GM21723 (cell line): ENCODE measurements around the gene PEX7.
"Not testable (repeated sequence)": the region's sequence is repeated elsewhere in the genome, so short reads cannot be mapped to it uniquely, and the experiment has no call there.

Experiments
- ATAC-seq: cut with Tn5 transposase; IDR thresholded peaks from one replicate; pipeline ENCODE4 v1.9.1; 2021; ENCODE audit warnings: mild to moderate bottlenecking, moderate library complexity; ENCODE audit not compliant: unreplicated experiment

The PEX7 gene, protein sequence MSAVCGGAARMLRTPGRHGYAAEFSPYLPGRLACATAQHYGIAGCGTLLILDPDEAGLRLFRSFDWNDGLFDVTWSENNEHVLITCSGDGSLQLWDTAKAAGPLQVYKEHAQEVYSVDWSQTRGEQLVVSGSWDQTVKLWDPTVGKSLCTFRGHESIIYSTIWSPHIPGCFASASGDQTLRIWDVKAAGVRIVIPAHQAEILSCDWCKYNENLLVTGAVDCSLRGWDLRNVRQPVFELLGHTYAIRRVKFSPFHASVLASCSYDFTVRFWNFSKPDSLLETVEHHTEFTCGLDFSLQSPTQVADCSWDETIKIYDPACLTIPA

DNA sequence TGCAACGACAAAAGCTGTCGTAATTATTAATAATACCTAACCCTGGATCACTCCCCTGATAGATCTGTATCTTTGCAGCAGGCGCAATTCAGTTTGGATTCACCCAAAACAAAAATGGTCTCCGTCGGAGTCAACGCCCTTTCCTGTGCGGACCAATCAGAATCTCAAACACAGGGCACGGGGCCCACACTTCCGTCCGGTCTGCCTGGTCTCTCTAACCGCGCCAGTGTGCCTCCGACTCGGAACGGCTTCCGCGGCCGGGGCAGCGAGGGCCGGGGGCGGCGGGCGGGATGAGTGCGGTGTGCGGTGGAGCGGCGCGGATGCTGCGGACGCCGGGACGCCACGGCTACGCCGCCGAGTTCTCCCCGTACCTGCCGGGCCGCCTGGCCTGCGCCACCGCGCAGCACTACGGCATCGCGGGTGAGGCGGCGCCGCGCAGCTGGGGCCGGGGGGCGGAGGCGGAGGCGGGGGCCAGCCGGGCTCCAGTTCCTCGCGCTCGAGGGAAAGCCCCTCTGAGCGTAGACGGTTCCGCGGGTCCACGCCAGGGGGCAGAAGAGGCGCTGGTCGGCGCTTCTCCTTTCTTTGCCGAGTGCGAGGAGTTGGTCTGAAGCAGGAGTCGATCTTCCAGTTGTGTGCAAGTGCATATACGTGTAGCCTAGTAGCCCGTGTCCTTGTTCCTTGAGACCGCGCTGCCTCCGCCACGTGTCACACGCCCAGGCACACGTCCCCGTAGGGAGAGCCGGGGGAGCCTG, at the start of gene PEX7:
Gene PEX7, plus strand, starts transcription at position 217 of the 752 bp plus-strand sequence. Its CDS starts 74 bp downstream, at position 291.
- ATAC-seq = peak; percentile 97

DNA sequence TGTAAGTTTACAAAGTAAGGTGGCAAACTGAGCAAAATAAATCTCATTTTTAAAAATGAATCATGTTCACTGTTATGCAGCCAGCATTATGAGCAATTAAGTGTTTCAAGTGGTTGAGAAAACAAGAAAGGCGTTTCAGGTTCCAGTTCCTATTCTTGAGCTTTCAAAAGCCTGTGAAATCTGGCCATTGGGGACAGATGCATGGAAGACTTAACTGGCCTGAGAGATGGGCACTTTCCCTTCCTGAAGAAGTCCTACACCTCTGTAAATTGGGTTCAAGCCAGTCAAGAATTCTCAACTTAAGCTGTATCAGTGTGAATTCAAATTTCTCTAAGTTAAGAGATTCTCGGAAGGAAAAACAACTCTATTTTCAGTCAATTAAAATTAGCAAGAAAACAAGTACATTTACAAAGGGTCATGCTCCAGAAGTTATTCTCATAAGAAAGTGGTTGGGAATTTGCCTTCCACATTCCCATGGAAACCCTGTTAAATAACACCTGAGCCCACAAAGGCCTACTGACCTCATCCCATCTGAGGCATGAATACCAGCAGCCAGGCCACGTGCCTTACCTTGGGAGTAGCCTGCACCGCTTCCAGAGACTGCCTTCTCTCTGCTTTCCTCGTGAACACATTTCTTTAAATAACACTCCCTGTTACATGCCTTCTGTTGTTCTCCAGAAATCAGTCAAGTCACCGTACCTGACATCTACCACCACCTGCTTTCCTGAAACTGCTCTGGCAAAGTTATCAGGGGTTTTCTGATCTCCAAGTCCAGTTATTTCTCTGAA, 49.5 kb upstream of the PEX7 start:
- ATAC-seq = peak; percentile 75

DNA sequence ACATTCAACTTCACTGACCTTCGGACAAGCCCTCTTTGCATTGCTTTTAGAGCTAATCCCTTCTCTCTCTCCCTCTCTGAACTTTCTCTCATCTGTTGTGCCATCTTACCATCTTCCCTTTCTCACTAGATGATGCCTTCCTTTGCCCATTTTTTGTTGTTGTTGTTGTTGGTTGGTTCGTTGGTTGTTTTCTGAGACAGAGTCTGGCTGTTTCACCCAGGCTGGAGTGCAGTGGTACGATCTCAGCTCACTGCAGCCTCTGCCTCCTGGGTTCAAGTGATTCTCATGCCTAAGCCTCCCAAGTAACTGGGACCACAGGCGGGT, 49.0 kb upstream of the PEX7 start:
- no peak for ATAC-seq

DNA sequence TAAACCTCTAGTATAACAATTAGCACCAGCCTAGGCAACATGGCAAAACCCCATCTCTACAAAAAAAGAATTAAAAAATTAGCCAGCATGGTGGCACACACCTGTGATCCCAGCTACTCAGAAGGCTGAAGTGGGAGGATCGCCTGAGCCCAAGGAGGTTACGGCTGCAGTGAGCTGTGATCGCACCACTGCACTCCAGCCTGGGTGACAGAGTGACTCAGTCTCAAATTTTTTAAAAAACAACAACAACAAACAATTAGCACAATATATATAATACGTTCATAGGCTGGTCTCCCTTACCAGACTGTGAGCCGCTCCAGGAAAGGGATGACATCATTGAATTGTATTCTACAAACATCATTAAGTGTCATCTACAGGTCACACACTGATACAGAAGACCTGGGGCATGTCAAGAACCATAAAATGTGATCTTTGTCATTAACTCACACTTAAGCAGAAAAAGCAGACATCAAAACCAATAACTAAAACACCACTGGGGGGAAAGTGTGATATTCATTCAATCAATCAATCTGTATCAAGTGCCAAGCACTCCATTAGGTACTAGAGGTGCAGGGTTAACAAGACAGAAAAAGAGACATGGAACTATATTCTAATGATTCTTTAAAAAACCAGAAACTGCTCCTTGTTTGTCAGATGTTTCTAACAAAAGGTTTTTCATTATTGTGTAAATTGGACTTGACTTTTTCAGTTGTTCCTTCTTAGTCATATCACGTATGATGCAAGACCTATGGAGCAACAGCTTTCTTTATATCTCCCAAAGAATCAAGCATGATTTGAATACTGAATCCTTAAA, 48.0 kb upstream of the PEX7 start:
- no peak for ATAC-seq

DNA sequence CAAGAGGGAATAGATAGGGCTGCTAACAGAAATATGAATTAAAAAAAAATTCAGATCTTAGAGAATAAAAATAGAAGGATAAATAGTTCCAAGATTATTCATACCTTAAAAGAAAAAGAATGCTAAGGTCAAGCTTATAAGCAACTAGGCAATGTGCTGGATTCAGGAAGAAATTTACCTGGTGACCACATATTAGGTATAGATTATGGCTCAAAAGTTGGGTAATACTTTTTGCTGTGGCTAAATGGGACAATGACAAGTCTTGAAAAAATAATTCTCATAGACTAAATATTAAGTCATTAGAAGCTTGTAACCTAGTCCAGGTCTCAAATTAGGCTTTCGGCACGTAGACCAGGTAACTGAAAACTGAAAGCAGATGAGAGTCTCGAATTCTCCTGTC, 47.3 kb upstream of the PEX7 start:
- ATAC-seq = no peak

DNA sequence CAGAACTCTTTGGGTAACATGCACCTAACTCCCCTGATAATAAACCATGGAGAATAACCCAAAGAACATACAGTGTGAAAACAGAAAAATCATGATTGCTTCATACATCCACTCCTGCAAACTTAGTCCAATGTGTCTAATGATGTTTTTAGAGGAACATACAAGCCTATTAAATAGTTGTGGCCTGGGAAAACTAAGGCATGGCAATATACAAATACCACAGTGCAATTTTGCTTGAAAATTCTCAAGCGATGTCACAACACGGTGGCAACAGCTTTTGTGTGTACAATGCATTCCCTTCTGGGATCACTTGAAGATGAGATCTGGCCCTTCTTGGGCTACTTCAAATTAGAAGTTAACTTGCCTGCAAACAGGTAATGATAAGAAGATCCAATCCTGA, 46.8 kb upstream of the PEX7 start:
- ATAC-seq = no peak

DNA sequence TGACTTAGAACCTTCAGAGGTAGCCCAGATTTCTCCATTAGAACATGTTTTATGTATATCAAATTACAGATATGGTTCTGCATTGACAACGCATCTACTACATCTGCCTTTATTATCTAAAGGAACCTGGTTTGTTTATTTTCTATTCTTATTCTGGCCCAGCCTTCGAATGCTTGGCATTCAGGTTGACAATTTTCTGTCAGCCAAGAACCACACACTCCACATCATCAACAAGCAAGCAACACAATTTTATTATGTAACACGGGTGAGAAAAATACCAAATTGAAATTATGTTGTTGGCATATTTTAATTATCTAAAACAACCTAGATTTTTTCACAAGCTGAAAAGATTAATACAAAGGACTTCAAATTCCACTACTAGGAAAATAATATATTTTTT, 44.7 kb upstream of the PEX7 start:
- no peak for ATAC-seq

DNA sequence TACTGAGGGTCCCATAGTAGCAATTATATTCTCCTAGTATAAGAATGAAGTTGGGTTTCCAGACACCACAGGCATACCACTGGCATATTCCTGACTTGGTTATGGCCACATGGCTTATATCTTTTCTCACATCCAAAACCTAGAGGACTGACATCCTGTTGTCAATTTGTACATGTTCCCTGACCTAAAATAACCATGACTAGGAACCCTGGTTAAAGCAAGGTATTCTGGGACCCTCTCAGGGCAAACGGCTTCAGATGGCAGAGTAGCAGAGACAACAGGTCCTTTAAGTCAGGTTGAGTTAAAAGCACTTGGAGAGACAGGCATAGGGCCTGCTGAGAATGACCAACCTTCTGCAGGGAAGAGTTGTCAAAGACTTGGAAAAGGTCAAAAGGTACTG, 42.7 kb upstream of the PEX7 start:
- no peak for ATAC-seq

DNA sequence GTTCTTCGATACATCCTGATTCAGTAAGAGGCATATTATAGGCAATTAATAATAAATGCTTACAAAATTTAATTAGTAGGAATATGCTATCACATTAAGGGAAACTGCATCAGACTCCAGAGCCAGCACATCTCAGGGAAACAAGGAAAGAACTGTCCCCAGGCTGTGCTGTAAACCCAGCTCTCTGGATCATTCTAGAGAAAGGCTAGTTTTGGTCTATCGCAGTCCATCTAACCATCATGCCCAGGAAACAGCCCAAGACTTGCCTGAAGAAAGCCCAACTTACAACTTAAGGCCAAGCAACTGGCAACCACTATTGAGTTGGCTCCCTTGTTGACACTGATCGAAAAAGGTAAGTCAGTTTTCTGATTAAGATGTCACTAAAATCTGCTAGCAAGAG, 41.4 kb upstream of the PEX7 start:
- no peak for ATAC-seq

DNA sequence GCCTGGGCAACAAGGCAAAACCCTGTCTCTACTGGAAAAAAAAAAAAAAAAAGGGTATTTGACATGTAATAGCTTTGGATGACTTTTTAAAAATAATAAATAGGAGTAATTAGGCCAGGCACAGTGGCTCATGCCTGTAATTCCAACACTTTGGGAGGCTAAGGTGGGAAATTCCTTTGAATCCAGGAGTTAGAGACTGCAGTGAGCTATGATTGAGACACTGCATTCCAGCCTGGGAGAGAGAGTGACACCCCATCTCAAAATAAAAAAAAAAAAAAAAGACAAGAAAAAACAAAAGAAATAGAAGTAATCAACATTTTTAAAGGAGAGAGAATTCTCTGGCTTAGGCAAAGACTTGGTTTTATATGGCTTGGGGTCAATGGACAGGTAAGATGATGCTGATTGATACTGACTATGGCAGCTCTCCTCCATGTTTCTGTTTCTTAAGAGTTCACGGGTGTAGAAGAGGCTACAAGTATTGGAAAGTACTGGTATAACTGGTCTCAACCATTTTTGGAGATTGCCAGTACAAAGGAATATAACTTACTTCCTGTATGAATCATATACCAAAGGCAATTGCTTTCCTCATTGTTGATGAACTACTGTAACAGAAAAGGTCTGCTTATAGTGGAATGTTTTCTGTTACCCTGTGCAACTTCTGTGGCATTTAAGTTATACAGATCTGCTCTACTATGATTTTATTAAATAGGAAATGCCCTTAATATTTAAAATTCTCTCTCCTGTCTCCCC, 40.2 kb upstream of the PEX7 start:
- no peak for ATAC-seq

DNA sequence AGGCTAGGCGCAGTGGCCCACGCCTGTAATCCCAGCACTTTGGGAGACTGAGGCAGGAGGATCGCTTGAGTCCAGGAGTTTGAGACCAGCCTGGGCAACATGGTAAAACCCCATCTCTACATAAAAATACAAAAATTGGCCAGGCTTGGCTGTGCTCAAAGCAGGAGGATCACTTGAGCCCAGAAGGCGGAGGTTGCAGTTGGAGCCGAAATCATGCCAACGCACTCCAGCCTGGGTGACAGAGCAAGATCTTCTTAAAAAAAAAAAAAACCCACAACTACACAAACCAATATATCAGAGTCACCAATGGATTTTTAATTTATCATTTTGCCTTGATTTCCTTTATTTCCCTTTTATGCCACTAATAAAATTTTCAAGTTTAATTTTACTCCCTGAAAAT, 39.4 kb upstream of the PEX7 start:
- ATAC-seq = no peak

DNA sequence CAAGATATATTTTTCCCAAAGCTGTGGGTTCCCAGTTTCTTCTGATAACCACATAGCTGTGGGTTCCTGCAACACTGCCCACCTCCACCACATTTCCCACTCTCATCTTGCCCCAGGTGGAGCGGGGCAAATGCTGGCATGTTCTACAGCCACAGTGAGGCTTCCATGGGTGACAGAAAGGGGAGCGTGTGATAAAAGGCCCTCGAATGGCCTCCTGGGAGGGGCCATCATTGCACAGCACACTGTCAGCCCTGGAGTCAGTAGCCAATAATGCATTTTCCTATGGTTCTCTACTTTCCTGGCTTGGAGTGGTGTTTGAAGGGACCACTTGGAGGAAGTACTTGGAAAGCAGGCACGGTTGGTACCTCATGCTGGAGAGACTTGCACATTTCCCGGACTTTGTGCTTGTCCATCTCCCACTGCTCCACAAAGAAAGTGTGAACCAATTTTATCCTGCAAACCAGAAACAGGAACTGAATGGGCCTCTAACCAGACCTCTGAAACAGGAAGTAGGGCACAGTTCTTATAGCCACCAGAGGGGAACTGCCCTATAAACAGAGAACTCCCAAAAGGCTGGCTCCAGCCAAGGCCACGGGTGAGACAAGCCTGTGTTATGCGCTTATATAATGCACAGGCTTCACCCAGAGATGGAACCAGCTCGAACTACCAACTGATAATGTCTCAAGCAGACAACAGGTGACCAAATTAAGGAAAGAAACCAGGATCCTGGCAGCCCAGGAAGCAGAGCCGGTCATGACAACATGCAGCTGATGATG, 38.7 kb upstream of the PEX7 start:
- peak; percentile 59 for ATAC-seq

DNA sequence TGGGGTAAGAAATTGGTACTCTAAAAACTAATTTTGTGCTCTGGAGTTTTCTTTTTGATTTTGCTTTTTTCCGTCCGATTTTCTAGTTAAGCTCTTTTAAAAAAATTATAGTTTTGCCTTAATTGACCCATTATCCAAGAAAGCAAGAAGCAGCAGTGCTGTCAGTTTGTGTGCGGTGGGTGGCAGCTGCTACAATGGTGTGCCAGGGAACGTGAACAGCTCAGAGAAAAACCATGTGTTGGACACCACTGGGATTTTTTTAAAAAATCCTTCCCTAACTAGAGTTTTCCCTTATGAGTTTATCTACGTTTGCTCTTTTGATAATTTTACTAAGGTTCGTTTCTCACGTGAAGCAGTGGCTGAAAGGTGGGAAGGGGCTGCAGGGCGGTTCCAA, 38.1 kb upstream of the PEX7 start:
- no peak for ATAC-seq

DNA sequence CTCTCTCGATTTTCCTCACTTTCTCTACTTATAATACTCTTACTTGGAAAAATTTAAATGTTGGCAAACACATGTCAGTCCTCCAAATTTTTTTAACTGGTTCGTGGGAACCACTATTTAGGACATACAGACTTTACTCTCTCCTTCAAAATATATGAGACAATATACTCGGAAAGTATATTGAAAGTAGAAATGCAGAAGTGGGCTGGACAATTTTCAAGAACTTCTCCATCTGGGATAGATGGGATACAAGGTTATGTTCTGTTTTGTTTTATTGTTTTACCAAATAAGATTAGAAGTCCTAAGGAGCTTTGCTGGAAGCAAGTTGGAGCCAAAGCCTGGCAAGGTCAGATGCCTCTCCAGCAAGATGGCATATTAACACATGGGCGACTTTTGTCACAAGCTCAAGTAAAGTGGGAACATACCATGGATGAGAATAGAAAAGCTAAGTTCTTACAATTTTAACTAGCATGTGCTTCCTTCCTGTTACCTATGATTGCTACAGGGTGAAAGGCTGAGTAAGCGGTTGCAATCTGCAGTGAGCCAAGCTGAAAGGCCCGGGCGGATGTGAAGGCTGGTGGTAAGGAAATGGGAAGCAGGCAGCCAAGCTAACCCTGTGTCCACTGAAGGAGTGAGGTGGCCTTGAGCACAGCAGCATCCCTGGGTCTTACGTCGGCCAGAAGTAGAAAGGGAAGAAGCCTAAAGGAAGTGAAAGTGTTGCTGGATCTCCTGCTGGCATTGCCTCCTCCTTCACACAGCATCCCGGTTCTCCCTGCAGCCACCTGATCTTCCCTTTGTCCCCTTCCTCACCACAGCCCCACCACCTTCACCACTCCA, 37.3 kb upstream of the PEX7 start:
- peak; percentile 43 for ATAC-seq

DNA sequence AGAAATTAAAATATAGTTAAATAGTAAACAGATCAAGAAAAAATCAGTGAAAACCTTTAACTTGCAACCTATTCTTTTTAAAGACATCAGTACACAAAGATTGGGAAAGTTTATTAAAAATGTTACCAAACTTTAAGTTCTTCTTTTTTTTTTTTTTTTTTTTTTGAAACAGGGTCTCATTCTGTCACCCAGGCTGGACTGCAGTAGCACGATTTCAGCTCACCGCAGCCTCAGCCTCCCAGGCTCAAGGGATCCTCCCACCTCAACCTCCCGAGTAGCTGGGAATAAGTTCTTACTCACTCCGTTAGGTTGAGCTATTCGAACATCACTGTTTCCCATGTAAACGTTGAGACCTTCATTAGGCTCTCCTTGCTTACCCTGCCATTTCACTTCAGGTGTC, 35.7 kb upstream of the PEX7 start:
- no peak for ATAC-seq

DNA sequence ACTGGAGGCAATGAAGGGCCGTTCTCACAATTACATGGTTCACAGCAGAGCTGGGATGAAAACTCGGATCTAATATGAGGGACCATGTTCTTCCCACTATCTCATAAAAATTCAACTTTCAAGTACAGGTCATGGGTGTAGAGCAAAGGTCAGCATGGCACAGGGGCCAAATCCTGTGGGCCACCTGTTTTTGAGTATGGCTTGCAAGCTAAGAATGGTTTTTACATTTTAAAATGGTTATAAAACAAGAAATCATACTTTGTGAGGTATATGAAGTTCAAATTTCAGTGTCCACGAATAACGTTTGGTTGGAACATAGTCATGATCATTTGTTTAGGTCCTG, 34.7 kb upstream of the PEX7 start:
- no peak for ATAC-seq

DNA sequence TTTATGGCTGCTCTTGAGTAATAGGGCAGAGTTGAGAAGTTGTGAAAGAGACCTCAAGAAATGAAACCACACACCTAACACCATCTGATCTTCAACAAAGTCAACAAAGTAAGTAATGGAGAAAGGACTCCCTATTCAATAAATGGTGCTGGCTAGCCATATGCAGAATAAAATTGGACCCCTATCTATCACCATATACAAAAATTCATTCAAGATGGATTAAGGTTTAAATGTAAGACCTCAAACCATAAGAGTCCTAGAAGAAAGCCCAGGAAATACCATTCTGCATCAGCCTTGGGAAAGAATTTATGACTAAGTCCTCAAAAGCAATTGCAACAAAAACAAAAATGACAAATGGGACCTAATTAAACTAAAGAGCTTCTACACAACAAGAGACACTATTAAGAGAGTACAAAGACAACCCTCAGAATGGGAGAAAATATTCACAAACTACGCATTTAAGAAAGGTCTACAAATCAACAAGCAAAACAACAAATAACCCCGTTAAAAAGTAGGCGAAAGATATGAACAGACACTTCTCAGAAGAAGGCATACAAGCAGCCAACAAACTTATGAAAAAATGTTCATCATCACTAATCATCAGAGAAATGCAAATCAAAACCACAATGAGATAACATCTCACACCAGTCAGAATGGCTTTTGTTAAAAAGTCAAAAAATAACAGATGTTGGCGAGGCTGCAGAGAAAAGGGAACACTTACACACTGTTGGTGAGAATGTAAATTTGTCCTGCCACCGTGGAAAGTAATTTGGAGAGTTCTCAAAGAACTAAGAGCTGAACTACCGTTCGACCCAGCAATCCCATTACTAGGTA, 34.1 kb upstream of the PEX7 start:
- no peak for ATAC-seq

DNA sequence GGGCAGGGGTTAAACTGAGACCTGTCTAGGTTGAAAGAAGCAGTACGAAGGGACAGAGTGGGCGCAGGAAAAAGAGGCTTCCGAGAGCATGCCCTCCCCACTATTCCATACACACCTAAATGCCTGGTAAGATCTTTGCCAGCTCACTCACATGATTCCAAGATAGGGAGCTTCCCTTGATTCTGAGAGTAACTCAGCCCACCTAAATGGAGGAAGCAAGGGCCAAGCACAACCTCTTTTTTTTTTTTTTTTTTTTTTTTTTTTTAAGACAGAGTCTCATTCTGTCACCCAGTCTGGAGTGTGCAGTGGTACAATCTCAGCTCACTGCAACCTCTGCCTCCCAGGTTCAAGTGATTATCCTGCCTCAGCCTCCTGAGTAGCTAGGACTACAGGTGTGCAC, 33.0 kb upstream of the PEX7 start:
- ATAC-seq = not testable (repeated sequence)
